ENCODE measurements around the gene DNAH11.
"Not testable (repeated sequence)": the region's sequence is repeated elsewhere in the genome, so short reads cannot be mapped to it uniquely, and the experiment has no call there.

The DNAH11 gene

GRCh38 chr7:21617916-21618390 is 75.1 kb downstream of the DNAH11 start:
- DNase-seq = no peak

- no peak for DNase-seq
Observed at GRCh38 chr7:21618706-21619105, 75.9 kb downstream of the DNAH11 start.

DNA sequence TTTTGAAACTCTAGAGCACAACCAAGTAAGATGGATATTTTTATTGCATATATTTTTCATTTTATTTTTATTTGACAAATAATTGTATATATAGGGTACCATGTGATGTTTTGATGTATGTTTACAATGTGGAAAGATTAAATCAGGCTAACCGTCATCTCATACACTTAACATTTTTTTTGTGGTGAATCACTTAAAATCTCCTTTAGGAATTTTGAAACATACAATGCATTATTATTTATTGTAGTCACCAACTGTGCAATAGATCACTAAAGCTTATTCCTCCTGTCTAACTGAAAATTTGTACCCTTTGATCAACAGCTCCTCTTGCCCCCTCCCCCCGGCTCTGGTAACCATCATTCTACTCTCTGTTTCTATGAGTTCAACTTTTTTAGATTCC is 77.2 kb downstream of the DNAH11 start:
- DNase-seq = no peak

DNA sequence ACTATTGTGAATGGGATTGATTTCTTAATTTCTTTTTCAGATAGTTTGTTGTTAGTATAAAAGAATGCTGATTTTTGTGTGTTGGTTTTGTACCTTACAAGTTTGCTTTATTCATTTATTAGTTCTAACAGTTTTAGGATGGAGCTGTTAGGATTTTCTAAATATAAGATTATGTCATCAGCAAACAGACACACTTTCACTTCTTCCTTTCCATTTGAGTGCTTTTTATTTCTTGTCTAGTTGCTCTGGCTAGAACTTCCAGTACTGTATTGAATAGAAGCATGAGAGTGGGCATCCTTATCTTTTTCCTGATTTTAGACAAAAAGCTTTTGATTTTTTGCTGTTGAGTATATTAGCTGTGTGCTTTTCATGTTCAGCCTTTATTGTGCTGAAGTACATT is 81.5 kb downstream of the DNAH11 start:
- no peak for DNase-seq

GRCh38 chr7:21636694-21637093 is 93.9 kb downstream of the DNAH11 start:
- no peak for DNase-seq

DNA sequence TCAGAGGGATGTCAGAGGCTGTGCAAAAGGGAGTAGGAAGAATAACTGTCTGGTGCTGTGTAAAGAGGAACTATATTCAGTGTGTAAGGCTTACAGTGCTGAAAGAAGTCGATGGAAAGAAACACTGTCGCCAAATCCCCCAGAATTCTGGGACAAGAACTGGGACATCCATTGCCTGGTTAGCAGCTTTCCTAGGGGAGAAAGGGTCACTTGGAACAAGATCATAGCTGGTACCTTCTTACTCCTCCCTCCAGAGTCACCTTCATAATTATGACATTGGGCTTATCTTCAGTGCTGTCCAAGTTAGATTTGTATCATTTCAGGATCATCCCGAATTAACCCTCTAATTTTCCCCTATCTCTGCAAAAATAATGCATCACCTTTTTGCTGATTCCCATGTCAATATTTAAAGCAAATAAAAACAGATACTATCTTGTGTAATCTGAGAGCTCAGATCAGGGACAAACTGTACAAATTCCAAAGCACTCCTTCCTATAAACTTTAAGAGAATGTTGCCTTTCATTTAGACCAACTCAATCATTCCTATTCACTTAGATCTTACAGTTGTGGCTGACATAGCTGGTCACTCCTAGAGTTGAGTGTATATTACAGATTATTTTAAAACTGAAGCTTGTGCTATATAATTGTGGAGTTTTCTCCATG is 96.5 kb downstream of the DNAH11 start:
- no peak for DNase-seq

- DNase-seq = no peak
Observed at GRCh38 chr7:21640105-21640504, 97.3 kb downstream of the DNAH11 start.

DNA sequence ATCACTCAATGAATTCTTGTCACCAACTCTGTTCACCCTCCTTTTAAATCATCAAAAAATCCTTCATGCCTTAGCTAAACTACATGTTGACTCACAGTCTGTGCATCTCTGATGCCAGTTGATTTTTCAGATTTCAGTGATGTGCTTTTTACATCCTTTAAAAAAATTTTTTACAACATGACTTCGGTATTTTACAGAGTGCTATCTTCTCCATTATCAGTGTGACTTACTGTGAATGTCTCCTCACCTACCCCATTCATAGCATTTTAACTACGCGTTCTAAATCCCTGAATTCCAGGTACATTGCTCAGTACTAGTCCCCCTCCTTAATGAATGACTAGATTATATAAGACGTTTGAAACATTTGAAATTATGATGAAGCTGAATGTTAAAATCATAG is 98.7 kb downstream of the DNAH11 start:
- no peak for DNase-seq

DNA sequence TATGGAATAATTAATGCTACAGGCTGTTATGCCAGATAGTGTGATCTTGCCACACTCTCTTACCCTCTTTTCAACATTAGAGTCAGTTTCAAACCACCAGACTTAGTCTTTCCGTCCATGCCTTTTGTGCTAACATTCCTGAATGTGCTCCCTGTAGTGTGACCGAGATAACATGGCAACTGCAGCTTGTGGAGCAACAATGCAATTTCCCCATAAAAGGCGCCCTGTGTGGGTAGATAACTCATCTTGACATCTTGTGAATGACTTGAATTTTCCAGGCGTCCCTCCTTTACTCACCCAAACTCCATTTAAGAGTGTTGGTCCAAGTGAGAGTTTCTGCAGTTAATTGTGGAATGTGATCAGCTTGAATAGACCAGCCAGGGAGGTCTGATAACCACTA is 99.6 kb downstream of the DNAH11 start:
- DNase-seq = no peak

- DNase-seq = no peak
Observed at GRCh38 chr7:21651697-21652096, 108.9 kb downstream of the DNAH11 start.

DNA sequence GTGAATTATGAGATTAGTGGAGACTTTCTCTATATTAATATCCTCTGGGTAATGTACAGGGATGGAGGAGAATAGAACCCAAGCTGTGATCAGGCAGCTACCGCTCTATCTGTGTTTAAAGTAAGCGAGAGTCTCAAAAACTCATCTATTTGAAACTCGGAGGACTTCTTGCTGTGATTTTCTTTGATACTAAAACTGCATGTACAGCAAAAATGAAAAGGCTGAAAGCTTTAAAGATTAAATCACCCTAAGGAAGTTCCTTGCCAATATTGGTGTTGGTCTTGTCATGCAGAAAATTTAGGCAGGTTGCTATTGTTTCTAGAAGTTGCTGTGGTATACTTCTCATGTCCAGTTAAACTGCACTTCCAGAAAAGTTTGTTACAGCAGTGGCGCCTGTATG is 110.8 kb downstream of the DNAH11 start:
- DNase-seq = no peak

GRCh38 chr7:21656081-21656480 is 113.2 kb downstream of the DNAH11 start:
- no peak for DNase-seq

GRCh38 chr7:21656796-21657195 is 114.0 kb downstream of the DNAH11 start:
- DNase-seq = no peak

DNA sequence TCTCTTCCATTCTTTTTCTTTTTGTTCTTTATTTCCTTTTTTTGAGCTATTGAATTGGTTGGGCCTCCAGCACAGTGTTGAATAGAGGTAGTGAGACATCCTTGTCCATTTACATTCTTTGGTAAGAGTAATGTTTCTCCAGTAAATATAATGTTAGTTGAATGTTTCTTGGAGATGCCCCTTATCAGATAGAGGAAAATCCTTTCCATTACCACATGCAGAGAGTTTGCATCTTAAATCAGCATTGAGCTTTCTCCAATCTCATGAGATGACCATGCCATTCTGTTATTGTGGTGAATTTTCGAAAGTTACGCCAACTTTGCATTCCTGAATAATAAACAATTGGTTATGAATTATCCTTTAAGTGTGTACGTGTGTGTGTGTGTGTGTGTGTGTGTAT is 127.7 kb downstream of the DNAH11 start:
- no peak for DNase-seq

DNA sequence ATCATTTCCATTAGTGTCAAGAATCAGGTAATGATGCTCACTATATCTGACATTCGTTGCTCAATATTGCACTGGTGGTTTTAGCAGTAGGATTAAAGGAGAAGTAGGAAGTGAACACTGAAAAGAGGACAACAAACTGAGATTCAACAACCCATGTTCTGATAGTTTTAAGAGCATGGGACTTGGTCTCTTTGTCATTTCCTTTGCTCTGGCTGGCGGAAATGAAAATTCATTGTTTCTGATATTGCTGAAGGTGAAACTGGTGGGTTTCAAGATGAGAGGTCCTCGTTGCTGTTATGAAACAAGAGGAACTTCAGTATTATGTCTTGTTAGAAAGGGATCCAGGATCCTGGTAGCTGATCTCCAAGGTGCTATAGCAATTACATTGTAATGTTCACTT is 129.0 kb downstream of the DNAH11 start:
- DNase-seq = no peak

GRCh38 chr7:21675255-21675654 is 132.4 kb downstream of the DNAH11 start:
- no peak for DNase-seq

DNA sequence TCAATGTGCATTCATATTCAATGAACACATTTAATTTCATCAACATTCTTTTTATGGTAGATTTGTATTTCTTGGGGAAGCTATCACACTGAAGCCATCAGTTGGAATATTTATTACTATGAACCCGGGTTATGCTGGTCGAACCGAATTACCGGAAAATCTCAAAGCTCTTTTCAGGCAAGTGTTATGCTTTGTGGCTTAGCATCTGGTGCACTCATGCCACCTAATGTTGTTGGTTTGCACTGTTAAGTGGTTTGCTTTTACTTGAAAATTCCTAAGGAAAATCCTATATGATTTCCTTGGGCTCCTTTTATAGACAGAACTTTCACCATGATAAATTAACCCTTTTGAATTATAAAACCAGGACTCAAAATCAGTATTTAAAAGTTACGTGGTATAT is 147.9 kb downstream of the DNAH11 start:
- DNase-seq = no peak

GRCh38 chr7:21691146-21691545 is 148.3 kb downstream of the DNAH11 start:
- DNase-seq = not testable (repeated sequence)

DNA sequence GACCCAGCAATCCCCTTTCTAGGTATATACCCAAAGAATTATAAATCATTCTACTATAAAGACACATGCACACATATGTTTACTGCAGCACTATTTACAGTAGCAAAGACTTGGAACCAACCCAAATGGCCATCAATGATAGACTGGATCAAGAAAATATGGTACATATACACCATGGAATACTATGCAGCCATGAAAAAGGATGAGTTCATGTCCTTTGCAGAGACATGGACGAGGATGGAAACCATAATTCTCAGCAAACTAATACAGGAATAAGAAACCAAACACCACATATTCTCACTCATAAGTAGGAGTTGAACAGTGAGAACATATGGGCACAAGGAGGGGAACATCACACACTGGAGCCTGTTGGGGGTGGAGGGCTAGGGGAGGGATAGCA is 157.7 kb downstream of the DNAH11 start:
- not testable (repeated sequence) for DNase-seq

DNA sequence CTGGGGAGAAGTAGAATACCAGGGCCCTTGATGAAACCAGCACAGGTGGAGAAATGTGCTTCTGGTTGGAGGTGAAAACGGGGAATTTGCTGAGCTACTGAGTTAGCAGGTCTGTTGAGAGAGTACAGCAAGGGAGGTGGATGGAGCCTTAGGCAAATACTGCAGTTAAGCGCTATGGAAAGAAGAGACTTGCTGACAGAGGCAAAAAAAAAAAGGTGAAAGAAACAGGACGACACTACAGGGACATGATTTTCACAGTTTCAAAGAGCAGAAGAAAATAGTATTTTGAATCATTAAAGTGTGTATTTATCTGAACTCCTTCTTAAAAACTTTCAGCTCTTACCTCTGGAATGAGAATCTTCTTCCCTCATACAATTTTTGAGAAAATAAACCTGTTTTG is 159.5 kb downstream of the DNAH11 start:
- no peak for DNase-seq

DNA sequence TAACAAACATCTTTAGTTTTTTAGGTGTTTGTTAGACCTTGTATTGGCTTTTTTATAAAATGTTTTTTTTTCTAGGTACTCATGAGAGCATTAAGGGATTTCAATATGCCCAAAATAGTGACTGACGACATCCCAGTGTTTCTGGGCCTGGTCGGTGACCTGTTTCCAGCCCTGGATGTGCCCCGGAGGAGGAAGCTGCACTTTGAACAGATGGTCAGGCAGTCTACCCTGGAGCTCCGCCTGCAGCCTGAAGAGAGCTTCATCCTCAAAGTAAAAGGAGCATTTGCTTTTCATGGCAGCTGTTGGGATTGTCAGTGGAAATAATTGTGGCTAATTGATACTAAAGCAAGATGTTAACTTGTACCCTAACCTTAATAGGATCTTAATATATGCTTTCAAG is 161.5 kb downstream of the DNAH11 start:
- no peak for DNase-seq

DNA sequence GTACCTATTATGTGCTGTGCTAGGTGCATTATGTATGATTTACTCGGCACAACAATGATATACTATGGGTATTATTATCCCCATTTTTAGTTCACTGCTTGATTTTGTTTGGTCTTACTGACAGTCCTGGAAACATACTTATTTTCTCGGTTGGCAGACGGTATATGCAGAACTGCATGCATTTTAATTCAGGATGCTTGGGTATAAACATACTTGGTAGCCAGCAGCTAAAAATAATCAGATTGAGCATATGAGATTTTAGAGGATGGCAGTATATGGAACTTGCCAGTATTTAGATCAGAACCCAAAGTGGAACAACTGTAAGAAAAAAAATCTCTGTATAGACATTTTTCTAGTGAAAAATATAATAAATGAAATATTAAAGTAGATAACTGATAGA is 163.3 kb downstream of the DNAH11 start:
- no peak for DNase-seq

- no peak for DNase-seq
Observed at GRCh38 chr7:21707566-21707965, 164.7 kb downstream of the DNAH11 start.

GRCh38 chr7:21708096-21708495 is 165.3 kb downstream of the DNAH11 start:
- DNase-seq = no peak

GRCh38 chr7:21717323-21717722 is 174.5 kb downstream of the DNAH11 start:
- no peak for DNase-seq

DNA sequence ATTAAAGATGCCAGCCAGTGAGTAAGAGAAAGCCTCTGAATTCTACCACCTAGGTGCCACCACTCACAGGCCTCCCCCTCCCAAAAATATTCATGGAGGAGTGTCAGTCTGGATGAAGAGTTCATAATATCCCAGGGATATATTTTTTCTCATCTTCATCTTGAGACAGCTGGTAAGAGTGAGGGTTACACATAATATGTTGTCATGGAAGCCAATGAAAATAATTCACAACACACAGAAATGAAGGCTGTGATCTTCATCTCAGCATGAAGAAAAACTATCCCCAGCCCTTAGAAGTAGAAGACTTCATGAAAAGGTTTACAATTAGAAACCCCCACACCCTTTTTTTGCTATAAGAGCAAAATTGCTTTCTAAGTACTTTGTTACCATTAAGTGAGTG is 175.6 kb downstream of the DNAH11 start:
- DNase-seq = no peak
